ENCODE measurements around the gene CATSPERB.

CATSPERB gene

DNA sequence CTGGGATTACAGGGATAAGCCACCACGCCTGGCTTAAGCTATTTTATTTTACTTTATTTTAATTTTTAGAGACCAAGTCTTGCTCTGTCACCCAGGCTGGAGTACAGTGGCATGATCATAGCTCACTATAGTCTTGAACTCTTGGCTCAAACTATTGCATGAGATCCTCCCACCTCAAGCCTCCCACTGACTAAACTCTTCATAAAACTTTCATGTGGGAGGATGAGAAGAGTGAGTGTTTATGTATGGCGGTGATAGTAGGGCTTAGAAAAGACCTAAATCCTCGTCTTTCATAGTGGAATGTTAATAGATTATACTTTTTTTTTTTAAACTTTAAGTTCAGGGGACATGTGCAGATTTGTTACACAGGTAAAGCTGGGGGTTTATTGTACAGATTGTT, 198.3 kb downstream of the CATSPERB start:
- no peak for DNase-seq (ENCODE audit: low spot score)
- TF ChIP-seq, protein P1, sequence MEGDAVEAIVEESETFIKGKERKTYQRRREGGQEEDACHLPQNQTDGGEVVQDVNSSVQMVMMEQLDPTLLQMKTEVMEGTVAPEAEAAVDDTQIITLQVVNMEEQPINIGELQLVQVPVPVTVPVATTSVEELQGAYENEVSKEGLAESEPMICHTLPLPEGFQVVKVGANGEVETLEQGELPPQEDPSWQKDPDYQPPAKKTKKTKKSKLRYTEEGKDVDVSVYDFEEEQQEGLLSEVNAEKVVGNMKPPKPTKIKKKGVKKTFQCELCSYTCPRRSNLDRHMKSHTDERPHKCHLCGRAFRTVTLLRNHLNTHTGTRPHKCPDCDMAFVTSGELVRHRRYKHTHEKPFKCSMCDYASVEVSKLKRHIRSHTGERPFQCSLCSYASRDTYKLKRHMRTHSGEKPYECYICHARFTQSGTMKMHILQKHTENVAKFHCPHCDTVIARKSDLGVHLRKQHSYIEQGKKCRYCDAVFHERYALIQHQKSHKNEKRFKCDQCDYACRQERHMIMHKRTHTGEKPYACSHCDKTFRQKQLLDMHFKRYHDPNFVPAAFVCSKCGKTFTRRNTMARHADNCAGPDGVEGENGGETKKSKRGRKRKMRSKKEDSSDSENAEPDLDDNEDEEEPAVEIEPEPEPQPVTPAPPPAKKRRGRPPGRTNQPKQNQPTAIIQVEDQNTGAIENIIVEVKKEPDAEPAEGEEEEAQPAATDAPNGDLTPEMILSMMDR (IDR thresholded peaks at IDR 0.05; ENCODE audit: extremely low read depth, insufficient read depth, missing control alignments), result no peak
- in situ Hi-C loops (cut with MboI; ENCODE audit: low pct_unique_long_range_greater_than_20kb, low sequenced_read_pairs, unreplicated experiment), result no loop called here
